ENCODE results near the gene CD55.

Gene CD55

GRCh38 chr1:207335695-207336363 lies 14.4 kb downstream of the CD55 start:
- Histone ChIP-seq H3K27ac (no peak overlapping the region), H3K36me3 (ENCODE audit: insufficient read depth, low read length) (peaks cover 22% of the 10 kb centered on the region), H3K9ac (ENCODE audit: insufficient read length) (no peak overlapping the region), H3K4me3 (no peak overlapping the region), H3K9me3 (ENCODE audit: low read depth, low read length) (no peaks in the 10 kb centered on the region)
- no peak for TF ChIP-seq EZH2 (IDR thresholded peaks at IDR 0.05)
- no peak for TF ChIP-seq POLR2AphosphoS5 (IDR thresholded peaks at IDR 0.05; ENCODE audit: borderline replicate concordance, low read depth, low read length)
- TF ChIP-seq FOXP2 (optimal IDR thresholded peaks at IDR 0.05; ENCODE audit: control extremely low read depth, extremely low read length, insufficient read depth): no peak
- DNase-seq (ENCODE audit: low read depth, low spot score): no peak

GRCh38 chr1:207336559-207337467 lies 15.3 kb downstream of the CD55 start:
- no peak for DNase-seq (ENCODE audit: low read depth, low spot score)
- no peak overlapping the region for H3K9ac ChIP-seq (ENCODE audit: insufficient read length)
- peaks cover 22% of the 10 kb centered on the region for H3K36me3 ChIP-seq (ENCODE audit: insufficient read depth, low read length)
- no peaks in the 10 kb centered on the region for H3K9me3 ChIP-seq (ENCODE audit: low read depth, low read length)
- TF ChIP-seq POLR2AphosphoS5 (IDR thresholded peaks at IDR 0.05; ENCODE audit: borderline replicate concordance, low read depth, low read length): no peak
- TF ChIP-seq FOXP2 (optimal IDR thresholded peaks at IDR 0.05; ENCODE audit: control extremely low read depth, extremely low read length, insufficient read depth): no peak
- no peak for TF ChIP-seq EZH2 (IDR thresholded peaks at IDR 0.05)
- H3K27ac ChIP-seq: no peak overlapping the region
- H3K4me3 ChIP-seq: no peak overlapping the region

- Histone ChIP-seq H3K4me3 (no peak overlapping the region), H3K36me3 (ENCODE audit: insufficient read depth, low read length) (peaks cover 3% of the 10 kb centered on the region; the same call in 1 of the 2 replicates), H3K27ac (no peak overlapping the region), H3K9me3 (ENCODE audit: low read depth, low read length) (no peaks in the 10 kb centered on the region), H3K9ac (ENCODE audit: insufficient read length) (no peak overlapping the region)
- TF ChIP-seq POLR2AphosphoS5 (IDR thresholded peaks at IDR 0.05; ENCODE audit: borderline replicate concordance, low read depth, low read length): no peak
- no peak for TF ChIP-seq EZH2 (IDR thresholded peaks at IDR 0.05)
- TF ChIP-seq FOXP2 (optimal IDR thresholded peaks at IDR 0.05; ENCODE audit: control extremely low read depth, extremely low read length, insufficient read depth): no peak
- no peak for DNase-seq (ENCODE audit: low read depth, low spot score)
Observed at GRCh38 chr1:207342332-207342731, 20.9 kb downstream of the CD55 start.

GRCh38 chr1:207343675-207344074 lies 22.2 kb downstream of the CD55 start:
- Histone ChIP-seq H3K9me3 (ENCODE audit: low read depth, low read length) (no peaks in the 10 kb centered on the region), H3K9ac (ENCODE audit: insufficient read length) (no peak overlapping the region), H3K36me3 (ENCODE audit: insufficient read depth, low read length) (peaks cover 3% of the 10 kb centered on the region; the same call in 1 of the 2 replicates), H3K27ac (no peak overlapping the region), H3K4me3 (no peak overlapping the region)
- TF ChIP-seq FOXP2 (optimal IDR thresholded peaks at IDR 0.05; ENCODE audit: control extremely low read depth, extremely low read length, insufficient read depth) (no peak), POLR2AphosphoS5 (IDR thresholded peaks at IDR 0.05; ENCODE audit: borderline replicate concordance, low read depth, low read length) (no peak), EZH2 (IDR thresholded peaks at IDR 0.05) (no peak)
- no peak for DNase-seq (ENCODE audit: low read depth, low spot score)

GRCh38 chr1:207344221-207344620 lies 22.7 kb downstream of the CD55 start:
- Histone ChIP-seq H3K4me3 (no peak overlapping the region), H3K27ac (no peak overlapping the region), H3K9ac (ENCODE audit: insufficient read length) (no peak overlapping the region), H3K36me3 (ENCODE audit: insufficient read depth, low read length) (peaks cover 5% of the 10 kb centered on the region; the same call in 1 of the 2 replicates), H3K9me3 (ENCODE audit: low read depth, low read length) (no peaks in the 10 kb centered on the region)
- TF ChIP-seq FOXP2 (optimal IDR thresholded peaks at IDR 0.05; ENCODE audit: control extremely low read depth, extremely low read length, insufficient read depth) (no peak), EZH2 (IDR thresholded peaks at IDR 0.05) (no peak), POLR2AphosphoS5 (IDR thresholded peaks at IDR 0.05; ENCODE audit: borderline replicate concordance, low read depth, low read length) (no peak)
- DNase-seq (ENCODE audit: low read depth, low spot score): no peak

GRCh38 chr1:207345644-207346477 lies 24.4 kb downstream of the CD55 start:
- H3K27ac ChIP-seq: no peak overlapping the region
- H3K9me3 ChIP-seq (ENCODE audit: low read depth, low read length): no peaks in the 10 kb centered on the region
- peaks cover 5% of the 10 kb centered on the region for H3K36me3 ChIP-seq (ENCODE audit: insufficient read depth, low read length)
- no peak overlapping the region for H3K9ac ChIP-seq (ENCODE audit: insufficient read length)
- no peak overlapping the region for H3K4me3 ChIP-seq
- no peak for DNase-seq (ENCODE audit: low read depth, low spot score)
- TF ChIP-seq POLR2AphosphoS5 (IDR thresholded peaks at IDR 0.05; ENCODE audit: borderline replicate concordance, low read depth, low read length) (no peak), FOXP2 (optimal IDR thresholded peaks at IDR 0.05; ENCODE audit: control extremely low read depth, extremely low read length, insufficient read depth) (no peak), EZH2 (IDR thresholded peaks at IDR 0.05) (no peak)

- no peak overlapping the region for H3K27ac ChIP-seq
- TF ChIP-seq EZH2 (IDR thresholded peaks at IDR 0.05): no peak
- TF ChIP-seq POLR2AphosphoS5 (IDR thresholded peaks at IDR 0.05; ENCODE audit: borderline replicate concordance, low read depth, low read length): no peak
- TF ChIP-seq FOXP2 (optimal IDR thresholded peaks at IDR 0.05; ENCODE audit: control extremely low read depth, extremely low read length, insufficient read depth): no peak
- no peak overlapping the region for H3K9ac ChIP-seq (ENCODE audit: insufficient read length)
- H3K9me3 ChIP-seq (ENCODE audit: low read depth, low read length): no peaks in the 10 kb centered on the region
- DNase-seq (ENCODE audit: low read depth, low spot score): no peak
- H3K4me3 ChIP-seq: no peak overlapping the region
- peaks cover 5% of the 10 kb centered on the region for H3K36me3 ChIP-seq (ENCODE audit: insufficient read depth, low read length)
Observed at GRCh38 chr1:207346513-207346912, 25.0 kb downstream of the CD55 start.
